ENCODE data around the gene LONP2.

The LONP2 gene

GRCh38 chr16:48244080-48244862, at the start of gene LONP2:
Gene LONP2, plus strand, starts transcription at chr16:48244300. Its CDS starts 89 bp downstream, at chr16:48244389.
- DNase-seq = no peak

- peak; percentile 11 for DNase-seq
These were observed 49.1 kb upstream of the LONP2 start for GRCh38 chr16:48194828-48195556.

GRCh38 chr16:48197294-48197693, 46.8 kb upstream of the LONP2 start:
- DNase-seq = no peak

- no peak for DNase-seq
These were observed 42.4 kb upstream of the LONP2 start for GRCh38 chr16:48201515-48202201.

- no peak for DNase-seq
These were observed 39.9 kb upstream of the LONP2 start for GRCh38 chr16:48203974-48204824.

- DNase-seq = no peak
These were observed 39.3 kb upstream of the LONP2 start for GRCh38 chr16:48204825-48205151.

- no peak for DNase-seq
These were observed 37.4 kb upstream of the LONP2 start for GRCh38 chr16:48206594-48207242.

- DNase-seq = no peak
These were observed 33.4 kb upstream of the LONP2 start for GRCh38 chr16:48210747-48211146.

GRCh38 chr16:48212033-48212432, 32.1 kb upstream of the LONP2 start:
- DNase-seq = no peak

GRCh38 chr16:48215738-48216137, 28.4 kb upstream of the LONP2 start:
- no peak for DNase-seq

- DNase-seq = no peak
These were observed 26.4 kb upstream of the LONP2 start for GRCh38 chr16:48217708-48218107.

- no peak for DNase-seq
These were observed 25.6 kb upstream of the LONP2 start for GRCh38 chr16:48218473-48218872.

- no peak for DNase-seq
These were observed 23.2 kb upstream of the LONP2 start for GRCh38 chr16:48220891-48221290.

- DNase-seq = no peak
These were observed 20.6 kb upstream of the LONP2 start for GRCh38 chr16:48223490-48223889.

GRCh38 chr16:48225456-48225855, 18.6 kb upstream of the LONP2 start:
- no peak for DNase-seq

GRCh38 chr16:48231727-48232492, 12.2 kb upstream of the LONP2 start:
- no peak for DNase-seq

- no peak for DNase-seq
These were observed 11.5 kb upstream of the LONP2 start for GRCh38 chr16:48232493-48233040.

- no peak for DNase-seq
These were observed 9.5 kb upstream of the LONP2 start for GRCh38 chr16:48234630-48235029.

- no peak for DNase-seq
These were observed 9.0 kb upstream of the LONP2 start for GRCh38 chr16:48235058-48235555.

- DNase-seq = no peak
These were observed 8.5 kb upstream of the LONP2 start for GRCh38 chr16:48235556-48236136.

- DNase-seq = no peak
These were observed 7.8 kb upstream of the LONP2 start for GRCh38 chr16:48236286-48236685.

Data from NCI-H2081 treated with DMSO at 0.1 percent for 48 hours (cell line).